Measurements from ENCODE around the gene HESX1.

HESX1 gene

DNA sequence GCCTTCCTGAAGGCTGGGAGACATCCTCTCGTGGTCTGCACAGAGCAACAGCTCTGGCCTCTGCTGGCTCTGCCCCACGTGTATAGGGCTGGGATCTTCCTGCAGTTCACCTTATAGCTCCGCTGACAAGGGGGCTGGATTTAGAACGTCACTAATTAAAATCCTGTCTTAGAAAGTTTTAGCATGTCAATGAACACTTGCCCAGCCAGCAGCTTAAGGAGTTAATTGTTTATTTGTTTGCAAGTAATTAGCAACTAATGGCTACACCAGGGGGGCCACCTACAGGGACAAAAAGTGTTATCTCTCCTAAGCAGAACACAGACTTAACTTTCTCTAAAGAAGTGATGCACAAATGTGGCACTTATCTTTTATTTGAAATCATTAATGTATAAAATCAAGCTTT is at the start of gene HESX1:
TSS of gene HESX1 (minus strand) at position 84 of the 403 bp plus-strand sequence. CDS start at position 24, 60 bp downstream.
- no peak for FAIRE-seq

GRCh38 chr3:57244946-57245345 is 45.2 kb upstream of the HESX1 start:
- no peak for FAIRE-seq

DNA sequence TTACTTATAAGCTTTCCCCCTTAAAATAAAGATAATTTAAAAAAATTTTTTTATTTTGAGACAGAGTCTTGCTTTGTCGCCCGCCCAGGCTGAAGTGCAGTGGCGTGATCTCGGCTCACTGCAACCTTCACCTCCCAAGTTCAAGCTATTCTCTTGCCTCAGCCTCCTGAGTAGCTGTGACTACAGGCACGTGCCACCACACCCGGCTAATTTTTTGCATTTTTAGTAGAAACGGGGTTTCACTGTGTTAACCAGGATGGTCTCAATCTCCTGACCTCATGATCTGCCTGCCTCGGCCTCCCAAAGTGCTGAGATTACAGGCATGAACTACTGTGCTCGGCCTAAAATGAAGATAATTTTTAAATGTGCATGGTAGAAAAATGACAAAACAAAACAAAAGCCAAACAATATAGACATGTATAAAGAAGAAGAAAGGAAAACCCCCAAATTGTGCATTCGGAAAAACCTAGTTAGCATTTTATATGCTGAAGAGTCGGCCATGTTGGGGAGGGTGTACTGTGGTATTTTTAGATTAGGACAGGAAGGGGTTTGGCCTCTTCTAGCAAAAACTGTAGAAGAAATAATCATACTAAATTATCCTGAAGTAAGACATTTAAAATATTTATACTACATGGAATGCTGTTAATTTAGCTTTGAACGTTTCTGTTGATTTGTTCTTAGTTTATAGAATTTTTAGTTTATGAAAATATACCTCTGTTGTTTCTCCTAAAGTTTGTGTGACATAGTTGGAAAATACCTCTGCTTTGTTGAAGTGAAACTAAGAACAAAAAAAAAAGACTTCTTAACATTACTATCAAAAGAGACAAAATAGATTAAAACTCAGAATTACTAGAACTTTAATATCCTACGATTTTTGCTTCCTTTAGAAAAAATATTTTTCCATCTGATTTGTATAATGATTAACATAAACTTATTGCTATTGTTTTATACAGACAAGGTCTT is 35.1 kb upstream of the HESX1 start:
- FAIRE-seq, result peak; percentile 4

DNA sequence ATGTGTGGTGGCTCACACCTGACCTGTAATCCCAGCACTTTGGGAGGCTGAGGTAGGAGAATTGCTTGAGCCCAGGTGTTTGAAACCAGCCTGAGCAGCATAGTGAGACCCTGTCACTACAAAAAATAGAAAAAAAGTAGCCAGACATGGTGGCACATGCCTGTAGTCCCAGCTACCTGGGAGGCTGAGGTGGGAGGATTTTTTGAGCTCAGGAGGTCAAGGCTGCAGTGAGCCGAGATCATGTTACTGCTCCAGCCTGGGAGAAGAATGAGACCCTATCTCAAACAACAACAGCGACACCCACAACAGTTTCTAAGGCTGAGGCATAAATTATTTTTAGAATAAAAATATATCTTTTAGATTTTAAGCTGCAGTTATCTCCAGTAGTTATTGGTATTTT is 34.0 kb upstream of the HESX1 start:
- FAIRE-seq, result no peak

DNA sequence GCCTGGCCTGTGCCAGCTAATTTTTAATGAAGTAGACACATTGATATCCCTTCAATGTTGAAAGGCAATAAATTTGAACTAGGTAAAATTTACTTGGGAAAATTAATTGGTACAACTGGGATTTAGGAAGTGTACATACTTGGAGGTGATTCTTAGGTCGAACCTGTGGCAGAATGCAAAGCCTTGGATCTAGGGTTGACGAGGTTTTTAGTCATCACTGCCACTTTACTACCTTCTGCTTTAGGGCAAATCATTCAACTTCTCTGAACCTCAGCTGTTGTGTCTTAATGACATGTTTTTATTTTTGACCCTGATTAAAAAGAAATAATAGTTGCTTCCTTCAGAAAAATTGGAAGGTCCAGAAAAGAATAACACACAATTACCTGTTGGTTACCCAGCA is 30.2 kb upstream of the HESX1 start:
- FAIRE-seq, result no peak

DNA sequence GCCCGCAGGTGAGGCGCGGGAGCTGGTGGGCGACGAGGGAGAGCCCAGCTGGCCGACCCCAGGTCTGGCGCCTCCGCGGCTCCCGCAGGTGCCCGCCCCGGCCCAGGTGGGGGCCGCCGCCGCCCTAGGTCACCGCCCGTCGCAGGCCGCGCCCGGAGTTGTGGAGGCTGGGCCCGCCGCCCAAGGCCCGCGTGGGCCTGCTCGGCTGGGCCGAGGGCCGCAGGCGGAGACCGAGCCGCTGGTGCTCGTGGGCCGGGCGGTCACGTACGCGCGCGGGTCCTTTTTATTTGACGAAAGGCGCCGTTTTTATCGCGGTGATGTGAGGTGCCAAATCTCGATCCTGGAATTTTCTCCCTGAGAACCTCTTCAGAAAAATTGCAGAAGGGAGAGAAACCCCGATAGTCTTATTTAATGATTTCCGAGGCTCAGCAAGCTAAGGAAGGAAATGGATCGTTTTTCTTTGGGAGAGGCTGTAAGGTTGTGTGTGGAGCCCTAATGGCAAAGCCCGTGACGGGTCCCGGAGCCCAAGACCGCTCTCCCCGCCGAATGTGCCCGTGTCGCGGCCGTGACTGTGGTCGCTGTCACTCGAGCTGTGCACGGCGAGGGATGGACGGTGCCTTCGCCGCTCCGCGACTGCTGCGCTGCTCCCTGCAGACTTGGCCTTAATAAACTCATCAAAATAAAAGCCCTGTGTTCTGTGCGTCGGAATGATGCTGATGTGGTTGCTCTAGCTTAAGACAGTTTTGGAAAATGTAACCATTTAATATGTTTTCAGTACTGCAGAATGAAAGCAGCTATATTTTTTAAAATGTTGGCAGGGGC is 28.4 kb upstream of the HESX1 start:
- no peak for FAIRE-seq

DNA sequence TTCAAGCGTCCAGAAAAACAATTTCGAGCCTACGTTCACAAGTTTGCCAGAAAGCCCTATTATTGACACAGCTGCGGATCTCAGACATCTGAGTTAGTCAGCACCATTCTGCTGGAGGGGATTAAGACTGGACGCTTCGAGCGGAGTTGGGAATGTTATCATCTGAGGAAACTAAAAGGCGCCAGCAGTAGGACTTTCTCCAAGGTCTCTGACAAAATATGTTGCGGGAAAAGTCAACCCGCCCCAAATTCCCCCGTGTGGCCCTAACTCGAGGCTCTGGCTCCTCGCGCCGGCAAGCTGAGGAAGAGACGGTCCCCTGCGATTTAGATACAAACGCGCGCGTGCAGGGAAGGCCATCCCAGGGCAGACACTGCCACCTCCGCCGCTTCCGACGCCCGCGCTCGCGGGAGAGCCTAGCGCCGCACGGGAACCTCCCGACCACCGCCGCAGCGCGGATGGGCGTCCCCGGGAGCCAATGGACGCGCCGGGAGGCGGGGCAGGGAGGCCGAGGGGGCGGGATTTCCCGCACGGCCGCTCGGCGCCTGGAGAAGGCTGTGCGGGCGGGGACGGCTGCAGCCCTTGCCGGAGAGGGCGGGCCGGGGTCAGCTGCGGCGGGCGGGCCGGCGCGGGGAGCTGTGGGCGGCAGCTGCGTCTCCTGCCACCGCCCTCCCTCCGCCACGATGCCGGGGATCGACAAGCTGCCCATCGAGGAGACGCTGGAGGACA is 27.6 kb upstream of the HESX1 start, which contains the start of gene APPL1:
TSS of gene APPL1 (plus strand) at position 526 of the 726 bp plus-strand sequence. CDS start at position 681, 155 bp downstream.
- FAIRE-seq, result no peak

DNA sequence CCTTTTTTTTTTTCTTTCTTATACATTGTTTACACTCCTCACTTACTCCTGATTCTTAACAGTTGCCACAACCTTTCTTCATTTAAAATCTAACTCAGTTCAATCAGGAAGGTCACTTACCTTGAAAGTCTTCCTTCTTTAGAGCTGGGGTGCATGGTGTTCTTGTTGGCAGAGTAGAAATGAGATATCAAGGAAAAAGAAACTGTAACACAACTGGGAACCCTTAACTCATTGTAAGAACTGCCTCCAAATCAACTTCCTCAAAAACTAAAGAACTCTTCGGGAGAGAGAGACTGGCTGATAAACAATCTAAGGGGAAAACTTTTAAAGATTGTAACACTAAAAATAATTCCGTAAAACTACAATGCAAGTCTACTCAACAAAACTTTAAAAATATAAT is 26.4 kb upstream of the HESX1 start:
- no peak for FAIRE-seq

DNA sequence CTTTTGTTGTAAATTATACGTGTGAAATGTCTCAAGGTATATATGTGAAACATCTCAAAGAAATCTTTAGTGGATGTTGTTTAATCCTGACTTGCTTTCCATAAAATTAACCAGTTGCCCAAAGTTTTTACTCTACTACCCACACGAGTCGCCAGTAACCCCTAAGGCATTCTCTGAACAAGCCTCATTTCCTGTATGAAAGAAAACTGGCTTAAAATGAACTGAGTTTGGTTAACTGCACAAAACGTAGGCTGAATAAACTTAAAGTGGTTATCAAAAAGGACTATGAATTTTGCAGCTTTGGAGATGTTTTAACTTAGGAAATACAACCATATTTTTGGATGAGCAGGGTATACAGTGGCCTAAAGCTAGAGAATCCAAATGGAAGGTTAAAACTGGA is 25.1 kb upstream of the HESX1 start:
- FAIRE-seq, result no peak

DNA sequence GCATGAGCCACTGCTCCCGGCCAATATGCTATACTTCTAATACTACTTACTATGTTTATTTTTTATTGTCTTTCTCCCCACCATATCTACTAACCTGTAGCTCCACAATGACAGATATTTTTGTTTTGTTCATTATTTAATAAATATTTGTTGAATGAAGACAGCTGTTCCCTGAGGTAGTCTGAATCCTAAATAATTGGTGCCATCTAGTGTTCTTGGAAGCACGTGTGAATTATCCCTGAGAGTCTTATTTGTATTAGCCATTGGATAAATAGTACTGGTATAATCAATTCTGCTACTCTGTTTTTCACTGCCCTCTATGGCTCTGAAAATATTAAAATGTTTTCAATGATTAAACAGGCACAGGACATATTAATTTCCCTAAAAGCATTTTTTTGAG is 22.1 kb upstream of the HESX1 start:
- FAIRE-seq, result peak; percentile 61

DNA sequence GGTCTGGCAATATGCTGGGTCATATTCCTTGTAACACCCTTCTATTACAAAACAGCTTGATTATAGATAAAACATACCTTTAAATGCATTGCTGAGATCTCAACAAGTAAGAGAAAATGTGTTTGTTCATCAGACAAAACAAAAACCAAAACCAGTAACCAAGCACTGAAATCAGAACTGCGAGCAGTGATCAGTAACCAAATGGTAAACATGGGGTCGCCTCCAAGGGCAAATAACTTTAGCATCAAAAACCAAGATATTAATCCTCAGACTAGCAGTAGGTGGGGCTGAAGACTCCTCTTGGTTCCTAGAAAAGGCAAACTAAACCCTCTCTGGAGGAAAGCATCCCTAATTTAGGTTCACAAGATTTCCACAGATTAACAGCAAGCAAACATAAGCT is 6.6 kb upstream of the HESX1 start:
- FAIRE-seq, result no peak

GRCh38 chr3:57194641-57195040 is 5.1 kb downstream of the HESX1 start:
- FAIRE-seq, result no peak

- no peak for FAIRE-seq
These were observed 7.8 kb downstream of the HESX1 start for GRCh38 chr3:57192028-57192427.

DNA sequence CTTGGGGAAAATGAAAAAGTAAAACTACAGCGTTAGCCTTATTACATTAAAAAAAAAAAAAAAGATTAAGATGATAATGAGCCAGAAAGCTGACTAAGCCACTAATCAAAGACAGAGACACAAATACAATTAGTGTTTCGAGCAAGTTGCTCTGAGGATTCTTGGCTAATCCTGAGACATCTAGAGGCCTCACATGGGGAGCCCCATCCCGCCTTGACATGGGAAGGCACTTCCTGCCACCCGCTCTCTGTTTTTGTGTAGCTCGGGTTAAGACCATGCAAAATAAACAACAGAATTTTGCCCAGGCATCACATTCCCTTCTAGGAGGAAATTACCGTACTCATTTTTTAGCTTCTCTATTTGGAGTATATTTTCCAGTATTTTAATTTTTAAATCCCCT is 15.3 kb downstream of the HESX1 start:
- no peak for FAIRE-seq

DNA sequence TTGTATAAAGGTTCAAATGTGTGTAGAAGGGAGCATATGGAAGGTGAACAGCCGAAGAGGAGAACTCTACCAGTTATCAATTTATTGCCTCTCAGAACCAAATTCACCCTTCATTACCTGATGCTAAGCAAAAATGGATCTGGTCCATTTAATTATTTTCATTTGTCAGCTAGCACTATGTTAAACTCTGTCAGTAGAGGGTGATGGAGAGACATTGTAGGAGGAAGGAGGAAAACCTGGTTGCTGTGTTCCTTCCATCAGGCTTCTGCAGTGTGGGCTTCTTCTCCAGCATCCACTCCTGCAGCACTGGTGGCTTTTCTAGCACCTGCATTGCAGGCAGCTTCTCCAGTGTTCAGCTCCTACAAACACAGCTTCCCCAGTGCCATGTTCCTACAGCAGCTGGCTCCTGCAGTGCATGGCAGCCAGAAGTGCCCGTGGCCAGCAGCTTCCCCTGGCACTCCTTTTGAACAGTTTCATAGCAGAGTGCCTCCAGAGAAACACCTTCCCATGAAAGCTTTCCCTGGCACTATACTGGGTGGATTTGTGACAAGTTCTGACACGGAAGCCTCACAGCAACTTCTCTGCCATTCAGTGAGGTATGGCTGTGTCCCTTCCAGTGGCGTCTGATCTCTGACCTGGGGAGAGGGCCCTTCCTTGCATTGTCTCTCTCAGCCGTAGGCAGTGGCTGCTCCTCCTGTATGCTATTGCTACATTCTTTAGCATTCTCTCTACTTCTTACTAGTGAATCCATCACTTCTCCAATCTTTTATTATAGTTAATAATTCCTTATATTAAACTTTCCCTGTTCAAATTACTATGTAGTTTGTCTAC is 20.0 kb downstream of the HESX1 start:
- no peak for FAIRE-seq

DNA sequence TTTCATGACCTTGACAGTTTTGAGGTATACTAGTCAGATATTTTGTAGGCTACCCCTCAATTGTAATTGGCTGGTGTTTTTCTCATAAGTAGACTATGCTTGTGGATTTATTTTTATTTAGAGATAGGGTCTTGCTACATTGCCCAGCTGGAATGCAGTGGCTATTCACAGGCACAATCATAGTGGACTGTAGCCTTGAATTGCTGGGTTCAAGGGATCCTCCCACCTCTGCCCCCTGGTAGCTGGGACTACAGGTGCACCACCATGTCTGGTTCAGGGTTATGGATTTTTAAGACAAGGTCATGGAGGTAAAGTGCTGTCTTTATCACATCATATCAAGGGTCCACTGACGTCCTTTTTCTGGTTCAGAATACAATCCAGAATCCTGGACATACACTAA is 23.7 kb downstream of the HESX1 start:
- no peak for FAIRE-seq

- no peak for FAIRE-seq
These were observed 26.1 kb downstream of the HESX1 start for GRCh38 chr3:57173687-57174086.

DNA sequence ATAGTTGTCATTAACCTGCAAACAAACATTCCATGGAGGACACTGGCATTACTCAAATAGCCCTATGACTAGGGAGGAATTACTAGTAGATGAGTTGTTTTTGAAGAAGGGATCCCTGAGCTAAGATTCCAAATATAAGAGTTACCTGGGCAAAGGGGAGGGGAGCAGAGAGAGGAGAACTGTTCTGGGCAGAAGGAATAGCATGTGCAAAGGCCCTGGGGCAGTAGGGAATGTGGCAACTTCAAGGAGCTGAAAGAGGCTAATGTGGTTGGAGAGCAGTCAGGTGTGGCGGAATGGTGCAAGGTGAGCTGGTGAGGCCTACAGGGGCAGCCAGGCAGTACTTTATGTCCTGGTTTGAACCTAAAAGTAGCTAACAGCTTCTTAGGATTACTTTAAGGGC is 28.8 kb downstream of the HESX1 start:
- FAIRE-seq, result no peak

DNA sequence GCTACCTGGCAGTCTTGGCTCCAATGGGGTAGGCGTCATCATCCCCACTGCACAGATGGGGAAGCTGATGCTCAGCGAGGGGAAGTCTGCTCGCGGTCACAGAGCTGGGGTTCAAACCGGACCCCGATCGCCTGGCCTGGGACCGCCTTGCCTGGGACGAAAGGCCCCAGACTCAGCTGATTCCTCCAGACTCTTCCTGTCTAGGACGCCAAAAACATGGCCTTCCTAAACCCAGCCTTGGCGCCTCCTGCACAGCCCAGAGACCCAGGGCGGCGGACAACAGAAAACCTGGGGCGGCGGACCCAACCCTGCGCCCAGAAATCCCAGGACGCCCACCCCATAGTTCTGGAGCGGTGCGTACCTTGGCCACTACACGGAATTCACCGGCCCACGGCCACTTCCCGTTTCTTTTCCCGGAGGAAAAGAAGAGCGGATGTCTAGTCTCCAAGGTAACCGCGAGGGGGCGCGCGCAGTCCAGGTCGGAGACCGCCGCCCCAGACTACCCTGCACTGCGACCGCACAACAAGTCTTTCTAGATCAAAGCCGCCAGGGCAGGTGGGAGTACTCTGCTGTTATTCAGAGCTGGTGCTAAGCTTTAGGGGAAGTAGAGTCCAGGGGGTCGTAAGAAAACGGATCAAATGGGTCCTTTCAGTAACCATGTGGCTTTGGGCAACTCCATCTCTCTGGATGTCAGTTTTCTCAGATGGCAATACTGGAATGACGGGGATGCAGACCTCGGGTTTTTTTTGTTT is 29.7 kb downstream of the HESX1 start:
- FAIRE-seq, result no peak

GRCh38 chr3:57169108-57169507 is 30.7 kb downstream of the HESX1 start:
- FAIRE-seq, result no peak

DNA sequence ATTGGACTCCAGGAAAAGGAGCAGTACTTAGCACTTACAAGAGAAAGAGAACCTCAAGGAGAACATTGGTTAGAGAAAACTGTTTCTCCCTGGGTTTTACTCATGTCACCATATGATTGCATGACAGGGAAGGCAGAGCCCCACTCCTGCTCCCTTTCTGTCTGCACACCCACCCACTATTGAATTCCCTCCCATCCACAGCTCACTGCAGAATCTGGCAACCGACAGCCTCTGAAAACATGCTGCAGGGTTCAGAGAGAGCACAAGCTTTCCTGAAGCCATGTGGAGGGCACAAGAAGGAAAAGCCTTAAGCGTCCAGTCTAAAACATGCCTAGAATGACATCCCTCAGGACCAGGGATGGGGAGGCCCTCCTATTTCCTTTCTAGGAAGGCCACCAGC is 31.6 kb downstream of the HESX1 start:
- no peak for FAIRE-seq

Data from endometrium (tissue), 2 donors.